WTC11 (cell line): ENCODE measurements around the gene MANF. TPM values are rescaled to one million over a fixed set of nuclear protein-coding genes. Genes with fewer than 3 reads are reported as not detected.

Experiments
- ATAC-seq: fragments of 200-7000 bp; cut with Tn5 transposase; 2 replicates; pipeline ENCODE4 v1.10.0; 2021; ENCODE audit warnings: mild to moderate bottlenecking, moderate library complexity
- CTCF ChIA-PET: fragments of 300-600 bp; sonication (Branson Sonifier 250); formaldehyde crosslinking; loops from one replicate; lab custom pipeline; 2021; ENCODE audit warnings: antibody characterized with exemption; lab: Charles Lee
- POLR2A ChIA-PET: fragments of 350-600 bp; sonication (Branson Sonifier 250); formaldehyde crosslinking; loops from one replicate; lab custom pipeline; 2021; ENCODE audit warnings: antibody characterized with exemption; lab: Charles Lee
- DNase-seq: peaks from one replicate; pipeline ENCODE4 v3.0.0; 2021; ENCODE audit warnings: low spot score
- H3K27ac Mint-ChIP-seq: 2 replicates; pipeline ENCODE4 v1.8.0; 2021; ENCODE audit warnings: mixed read lengths
- H3K27me3 Mint-ChIP-seq: 2 replicates; pipeline ENCODE4 v1.8.0; 2021; ENCODE audit warnings: low read depth, mild to moderate bottlenecking, moderate library complexity, mixed read lengths
- H3K36me3 Mint-ChIP-seq: 2 replicates; pipeline ENCODE4 v1.8.0; 2021; ENCODE audit warnings: mixed read lengths
- H3K4me1 Mint-ChIP-seq: 2 replicates; pipeline ENCODE4 v1.8.0; 2022; ENCODE audit warnings: mixed read lengths
- H3K4me3 Mint-ChIP-seq: 2 replicates; pipeline ENCODE4 v1.8.0; 2021; ENCODE audit warnings: mild to moderate bottlenecking, moderate library complexity, mixed read lengths
- H3K9me3 Mint-ChIP-seq: 2 replicates; pipeline ENCODE4 v1.8.0; 2021; ENCODE audit warnings: mixed read lengths
- ATF6 ChIP-seq: sonication (generic); formaldehyde crosslinking; IDR thresholded peaks from 2 replicates; pipeline ENCODE4 v1.8.1; 2023; ENCODE audit warnings: mild to moderate bottlenecking, missing genetic modification reagents
- CBFB ChIP-seq: sonication (generic); formaldehyde crosslinking; IDR thresholded peaks from 2 replicates; pipeline ENCODE4 v1.8.1; 2022; ENCODE audit warnings: mild to moderate bottlenecking, low read depth, missing genetic modification reagents
- CREB1 ChIP-seq: sonication (generic); formaldehyde crosslinking; IDR thresholded peaks from 2 replicates; pipeline ENCODE4 v1.8.0; 2023; ENCODE audit warnings: mild to moderate bottlenecking, missing genetic modification reagents
- E2F4 ChIP-seq: sonication (generic); formaldehyde crosslinking; IDR thresholded peaks from 2 replicates; pipeline ENCODE4 v1.8.1; 2022; ENCODE audit warnings: low read depth, mild to moderate bottlenecking, moderate library complexity, missing genetic modification reagents, borderline replicate concordance
- E2F5 ChIP-seq: sonication (generic); formaldehyde crosslinking; IDR thresholded peaks from 2 replicates; pipeline ENCODE4 v1.8.1; 2022; ENCODE audit warnings: mild to moderate bottlenecking, moderate library complexity, missing genetic modification reagents
- ELF4 ChIP-seq: sonication (generic); formaldehyde crosslinking; IDR thresholded peaks from 2 replicates; pipeline ENCODE4 v1.8.1; 2022; ENCODE audit warnings: low read depth, mild to moderate bottlenecking, moderate library complexity, missing genetic modification reagents
- FOXJ3 ChIP-seq: sonication (generic); formaldehyde crosslinking; IDR thresholded peaks from 2 replicates; pipeline ENCODE4 v1.9.0; 2021; ENCODE audit warnings: missing genetic modification reagents, mild to moderate bottlenecking, borderline replicate concordance
- GABPB1 ChIP-seq: sonication (generic); formaldehyde crosslinking; IDR thresholded peaks from 2 replicates; pipeline ENCODE4 v1.8.1; 2023; ENCODE audit warnings: mild to moderate bottlenecking, missing genetic modification reagents
- IRF1 ChIP-seq: sonication (generic); formaldehyde crosslinking; IDR thresholded peaks from 2 replicates; pipeline ENCODE4 v1.8.0; 2023; ENCODE audit warnings: missing genetic modification reagents
- MAX ChIP-seq: sonication (generic); formaldehyde crosslinking; IDR thresholded peaks from 2 replicates; pipeline ENCODE4 v1.8.0; 2022; ENCODE audit warnings: mild to moderate bottlenecking, missing genetic modification reagents
- MXD4 ChIP-seq: fragments of 250-450 bp; sonication (Bioruptor Pico); IDR thresholded peaks from 2 replicates; pipeline ENCODE4 v1.8.0; 2021; ENCODE audit warnings: mild to moderate bottlenecking, moderate library complexity, borderline replicate concordance
- NR3C1 ChIP-seq: sonication (generic); formaldehyde crosslinking; conservative IDR thresholded peaks from 2 replicates; pipeline ENCODE4 v1.8.1; 2023; ENCODE audit warnings: low read depth, mild to moderate bottlenecking, missing genetic modification reagents
- OVOL2 ChIP-seq: fragments of 250-450 bp; sonication (Bioruptor Pico); IDR thresholded peaks from 2 replicates; pipeline ENCODE4 v1.9.0; 2021; ENCODE audit warnings: mild to moderate bottlenecking, borderline replicate concordance
- PRDM15 ChIP-seq: sonication (generic); formaldehyde crosslinking; IDR thresholded peaks from 2 replicates; pipeline ENCODE4 v1.8.0; 2022; ENCODE audit warnings: missing genetic modification reagents
- USF1 ChIP-seq: sonication (generic); formaldehyde crosslinking; IDR thresholded peaks from 2 replicates; pipeline ENCODE4 v1.8.0; 2022; ENCODE audit warnings: mild to moderate bottlenecking, missing genetic modification reagents
- ZNF121 ChIP-seq: sonication (generic); formaldehyde crosslinking; IDR thresholded peaks from 2 replicates; pipeline ENCODE4 v1.8.0; 2023; ENCODE audit warnings: missing genetic modification reagents
- ZNF219 ChIP-seq: sonication (generic); formaldehyde crosslinking; IDR thresholded peaks from 2 replicates; pipeline ENCODE4 v1.8.0; 2023; ENCODE audit warnings: missing genetic modification reagents, mild to moderate bottlenecking, borderline replicate concordance
- ZNF232 ChIP-seq: sonication (generic); formaldehyde crosslinking; IDR thresholded peaks from 2 replicates; pipeline ENCODE4 v1.8.0; 2022; ENCODE audit warnings: mild to moderate bottlenecking, missing genetic modification reagents
- ZNF281 ChIP-seq: sonication (generic); formaldehyde crosslinking; IDR thresholded peaks from 2 replicates; pipeline ENCODE4 v1.8.0; 2023; ENCODE audit warnings: mild to moderate bottlenecking, missing genetic modification reagents
- ZNF317 ChIP-seq: sonication (generic); formaldehyde crosslinking; IDR thresholded peaks from 2 replicates; pipeline ENCODE4 v1.8.1; 2023; ENCODE audit warnings: low read depth, mild to moderate bottlenecking, moderate library complexity, missing genetic modification reagents, borderline replicate concordance
- ZNF416 ChIP-seq: fragments of 250-450 bp; sonication (Bioruptor Pico); IDR thresholded peaks from 2 replicates; pipeline ENCODE4 v1.9.0; 2021; ENCODE audit warnings: mild to moderate bottlenecking, inconsistent platforms
- ZNF512 ChIP-seq: sonication (generic); formaldehyde crosslinking; IDR thresholded peaks from 2 replicates; pipeline ENCODE4 v1.8.1; 2022; ENCODE audit warnings: missing genetic modification reagents, borderline replicate concordance
- total RNA-seq: library from RNA; stranded (reverse); gene quantifications from 3 replicates; pipeline ENCODE4 v1.2.3, GENCODE V29; 2021

Gene MANF
- total RNA-seq, 1 experiment from 2014 or later, result 121 TPM

GRCh38 chr3:51350751-51351150 lies 34.3 kb upstream of the MANF start:
- POLR2A ChIA-PET, result interaction anchor here (0.7 kb wide), 1 partner anchor 21 kb away, joined by 7 read pairs; no protein-coding TSS in a partner anchor
- CTCF ChIA-PET, result no interaction called here
- ATAC-seq, result no peak
- DNase-seq, result no peak
- H3K9me3 Mint-ChIP-seq, result no peaks in the 10 kb centered on the region
- 0 out of 2 replicates have a peak, but pooled peaks cover 4% of the 10 kb centered on the region for H3K4me1 Mint-ChIP-seq
- TF ChIP-seq CBFB (CRISPR knock-in tag) (no peak), FOXJ3 (no peak), ATF6 (CRISPR knock-in tag) (no peak), E2F5 (CRISPR knock-in tag) (no peak), OVOL2 (CRISPR knock-in tag) (no peak), ZNF232 (CRISPR knock-in tag) (no peak), IRF1 (no peak), ZNF512 (CRISPR knock-in tag) (no peak), ELF4 (CRISPR knock-in tag) (no peak), GABPB1 (no peak), ZNF281 (no peak), MAX (no peak), ZNF416 (no peak), ZNF121 (CRISPR knock-in tag) (no peak)
- H3K27me3 Mint-ChIP-seq, result no peaks in the 10 kb centered on the region; the same call in 1 of the 2 replicates
- no peaks in the 10 kb centered on the region; the same call in 1 of the 2 replicates for H3K36me3 Mint-ChIP-seq
- no peak overlapping the region for H3K27ac Mint-ChIP-seq
- no peak overlapping the region for H3K4me3 Mint-ChIP-seq

GRCh38 chr3:51353131-51353530 lies 32.0 kb upstream of the MANF start:
- Mint-ChIP-seq H3K36me3 (no peaks in the 10 kb centered on the region), H3K9me3 (no peaks in the 10 kb centered on the region), H3K4me1 (0 out of 2 replicates have a peak, but pooled peaks cover 4% of the 10 kb centered on the region), H3K27me3 (no peaks in the 10 kb centered on the region), H3K27ac (no peak overlapping the region), H3K4me3 (no peak overlapping the region)
- ChIA-PET CTCF (interaction anchor here (1.0 to 1.1 kb wide), 2 partner anchors 25 to 253 kb away, joined by 3 to 5 read pairs; no protein-coding TSS in a partner anchor), POLR2A (no interaction called here)
- DNase-seq (no peak), ATAC-seq (no peak)
- TF ChIP-seq OVOL2 (CRISPR knock-in tag) (no peak), CREB1 (CRISPR knock-in tag) (no peak), NR3C1 (CRISPR knock-in tag) (no peak), ZNF317 (no peak), ZNF219 (CRISPR knock-in tag) (no peak), MXD4 (CRISPR knock-in tag) (no peak), USF1 (CRISPR knock-in tag) (no peak), PRDM15 (CRISPR knock-in tag) (no peak), E2F4 (CRISPR knock-in tag) (no peak)
